Lower leg skin (tissue), 3 donors: ENCODE measurements around the gene TMPRSS6.

Experiments used
- CTCF ChIP-seq, 3 donors: fragments of 450-650 bp; IDR thresholded peaks; one replicate each; pipeline ENCODE4 v1.5.1; 2016; ENCODE audit warnings: antibody characterized with exemption in 3 of 3, mild to moderate bottlenecking in 3 of 3, moderate library complexity in 2 of 3
- POLR2A ChIP-seq, 2 donors: fragments of 450-650 bp; IDR thresholded peaks; one replicate each; pipeline ENCODE4 v1.6.1; 2016 to 2017; ENCODE audit warnings: antibody characterized with exemption in 2 of 2, mild to moderate bottlenecking in 1 of 2, moderate library complexity in 1 of 2

DNA sequence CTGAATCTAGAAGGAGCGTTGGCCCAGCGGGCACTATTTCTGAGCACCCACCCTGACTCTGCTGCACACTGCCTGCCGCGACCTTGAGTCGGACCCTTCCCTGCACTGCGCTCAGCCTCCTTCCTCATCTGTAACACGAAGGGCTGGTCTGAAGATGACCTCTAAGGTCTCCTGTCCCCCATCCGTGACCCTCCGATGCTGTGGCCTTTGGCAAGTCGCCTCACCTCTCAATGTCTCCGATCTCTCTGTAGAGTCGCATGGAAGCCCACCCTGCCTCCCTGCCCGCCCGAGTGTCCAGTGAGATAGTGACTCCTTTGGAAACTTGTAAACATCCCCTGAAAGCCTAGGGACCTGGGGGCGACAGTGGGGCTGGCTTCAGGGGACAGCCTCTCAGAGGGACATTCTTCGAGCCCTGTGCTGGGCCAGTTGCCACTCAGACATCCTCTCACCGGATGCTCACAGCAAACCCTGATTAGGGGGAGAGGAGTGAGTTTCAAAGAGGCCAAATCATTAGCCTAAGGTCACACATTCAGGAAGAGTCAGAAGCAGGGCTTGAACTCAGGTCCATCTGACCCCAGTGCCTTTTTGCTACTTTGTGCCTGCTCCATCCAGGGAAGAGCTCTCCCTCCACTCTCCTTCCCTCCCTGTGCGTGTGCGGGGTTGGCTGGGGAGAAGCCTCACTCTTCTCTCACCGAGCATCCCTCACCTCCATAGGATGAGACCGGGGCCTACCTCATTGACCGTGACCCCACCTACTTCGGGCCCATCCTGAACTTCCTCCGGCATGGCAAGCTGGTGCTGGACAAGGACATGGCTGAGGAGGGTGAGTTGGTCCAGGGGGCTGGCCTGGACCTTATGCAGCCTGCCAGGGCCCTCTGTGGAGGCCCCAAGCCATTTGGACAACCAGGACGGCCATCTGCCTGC lies 56.9 kb downstream of the TMPRSS6 start:
- TF ChIP-seq CTCF (IDR thresholded peaks at IDR 0.05), result no peak
- no peak for TF ChIP-seq POLR2A (IDR thresholded peaks at IDR 0.05)
